OCI-LY3 (cell line): ENCODE results near the gene PEMT.

ENCODE experiments used
- H2AFZ ChIP-seq: fragments of 200-600, 300-600 bp; shearing (Covaris generic); 2 replicates; pipeline ENCODE4 v1.6.0; 2014; ENCODE audit warnings: antibody characterized with exemption, low read depth, low read length
- H3K27ac ChIP-seq: fragments of 200-600, 300-600 bp; sonication (generic); 2 replicates; pipeline ENCODE4 v1.5.1; 2014; ENCODE audit warnings: mild to moderate bottlenecking, low read length, moderate library complexity, mixed read lengths
- H3K27me3 ChIP-seq: fragments of 200-600, 300-600 bp; sonication (generic); 2 replicates; pipeline ENCODE4 v1.6.1; 2014; ENCODE audit warnings: low read depth, low read length, mixed read lengths
- H3K36me3 ChIP-seq: fragments of 200-600, 300-600 bp; sonication (generic); replicated peaks from 2 replicates; pipeline ENCODE3; 2014; ENCODE audit warnings: low read depth, low read length, mixed read lengths
- H3K4me1 ChIP-seq: fragments of 300-600, 200-600 bp; sonication (generic); 2 replicates; pipeline ENCODE4 v1.6.1; 2014; ENCODE audit warnings: low read length, mixed read lengths
- H3K4me2 ChIP-seq: fragments of 200-600, 300-600 bp; sonication (generic); 2 replicates; pipeline ENCODE4 v1.6.1; 2014; ENCODE audit warnings: low read length, mixed read lengths
- H3K4me3 ChIP-seq: fragments of 300-600, 200-600 bp; sonication (generic); 2 replicates; pipeline ENCODE4 v1.5.1; 2014; ENCODE audit warnings: antibody characterized with exemption, mild to moderate bottlenecking, low read length, moderate library complexity
- H3K79me2 ChIP-seq: fragments of 300-600, 200-600 bp; shearing (Covaris generic); 2 replicates; pipeline ENCODE4 v1.6.1; 2014; ENCODE audit warnings: mild to moderate bottlenecking, low read length, mixed read lengths
- H3K9ac ChIP-seq: fragments of 300-600, 200-600 bp; shearing (Covaris generic); 2 replicates; pipeline ENCODE4 v1.6.0; 2014; ENCODE audit warnings: mild to moderate bottlenecking, low read length, moderate library complexity
- H3K9me3 ChIP-seq: fragments of 200-600, 300-600 bp; shearing (Covaris generic); 2 replicates; pipeline ENCODE4 v1.6.1; 2014; ENCODE audit warnings: low read length, mixed read lengths; ENCODE audit not compliant: insufficient read depth
- H4K20me1 ChIP-seq: fragments of 200-600, 300-600 bp; sonication (generic); 2 replicates; pipeline ENCODE4 v1.6.1; 2016; ENCODE audit warnings: low read length, mixed read lengths; ENCODE audit not compliant: insufficient read depth
- EZH2phosphoT487 ChIP-seq: fragments of 200-600 bp; shearing (Covaris generic); IDR thresholded peaks from 2 replicates; pipeline ENCODE4 v1.6.1; 2018; ENCODE audit warnings: antibody characterized with exemption, mixed run types, low read depth
- TF ChIP-seq, protein P1 (sequence below): fragments of 200-600, 300-600 bp; sonication (generic); IDR thresholded peaks from 2 replicates; pipeline ENCODE4 v1.5.1; 2014; ENCODE audit warnings: antibody characterized with exemption, low read length, low read depth

The PEMT gene

DNA sequence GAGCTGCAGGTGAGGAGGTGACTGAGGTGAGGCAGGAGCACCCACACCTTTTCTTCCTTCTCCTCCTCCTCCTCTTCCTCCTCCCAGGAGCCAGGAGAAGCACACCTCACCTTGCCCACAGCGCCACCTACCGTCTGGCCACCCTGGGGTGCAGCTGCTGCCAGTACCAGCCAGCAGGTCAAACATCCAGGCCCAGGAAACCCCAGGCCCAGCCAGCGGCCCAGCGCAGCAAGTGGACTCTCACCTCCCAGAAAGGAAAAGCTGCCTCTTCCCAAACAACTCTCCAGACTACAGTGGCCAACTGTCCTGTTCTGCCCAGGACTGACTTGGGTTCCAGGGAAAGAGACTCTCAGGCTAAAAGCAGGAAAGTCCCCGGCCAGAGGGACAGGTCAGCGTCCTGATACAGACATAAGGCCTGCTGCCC, 22.7 kb downstream of the PEMT start:
- H3K27ac ChIP-seq = no peak overlapping the region
- no peak overlapping the region for H2AFZ ChIP-seq
- H4K20me1 ChIP-seq = no peaks in the 10 kb centered on the region
- no peak overlapping the region for H3K9ac ChIP-seq
- no peaks in the 10 kb centered on the region for H3K4me1 ChIP-seq
- H3K79me2 ChIP-seq = no peaks in the 10 kb centered on the region
- TF ChIP-seq EZH2phosphoT487 = no peak
- TF ChIP-seq, protein P1, sequence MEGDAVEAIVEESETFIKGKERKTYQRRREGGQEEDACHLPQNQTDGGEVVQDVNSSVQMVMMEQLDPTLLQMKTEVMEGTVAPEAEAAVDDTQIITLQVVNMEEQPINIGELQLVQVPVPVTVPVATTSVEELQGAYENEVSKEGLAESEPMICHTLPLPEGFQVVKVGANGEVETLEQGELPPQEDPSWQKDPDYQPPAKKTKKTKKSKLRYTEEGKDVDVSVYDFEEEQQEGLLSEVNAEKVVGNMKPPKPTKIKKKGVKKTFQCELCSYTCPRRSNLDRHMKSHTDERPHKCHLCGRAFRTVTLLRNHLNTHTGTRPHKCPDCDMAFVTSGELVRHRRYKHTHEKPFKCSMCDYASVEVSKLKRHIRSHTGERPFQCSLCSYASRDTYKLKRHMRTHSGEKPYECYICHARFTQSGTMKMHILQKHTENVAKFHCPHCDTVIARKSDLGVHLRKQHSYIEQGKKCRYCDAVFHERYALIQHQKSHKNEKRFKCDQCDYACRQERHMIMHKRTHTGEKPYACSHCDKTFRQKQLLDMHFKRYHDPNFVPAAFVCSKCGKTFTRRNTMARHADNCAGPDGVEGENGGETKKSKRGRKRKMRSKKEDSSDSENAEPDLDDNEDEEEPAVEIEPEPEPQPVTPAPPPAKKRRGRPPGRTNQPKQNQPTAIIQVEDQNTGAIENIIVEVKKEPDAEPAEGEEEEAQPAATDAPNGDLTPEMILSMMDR = peak; percentile 41
- H3K9me3 ChIP-seq = no peaks in the 10 kb centered on the region
- H3K36me3 ChIP-seq = no peaks in the 10 kb centered on the region
- no peaks in the 10 kb centered on the region for H3K27me3 ChIP-seq
- no peak overlapping the region for H3K4me2 ChIP-seq
- no peak overlapping the region for H3K4me3 ChIP-seq

- no peak overlapping the region for H3K9ac ChIP-seq
- H3K4me3 ChIP-seq = no peak overlapping the region
- no peak overlapping the region for H2AFZ ChIP-seq
- no peak overlapping the region for H3K27ac ChIP-seq
- H3K4me2 ChIP-seq = no peak overlapping the region
- H4K20me1 ChIP-seq = no peaks in the 10 kb centered on the region
- H3K36me3 ChIP-seq = no peaks in the 10 kb centered on the region
- no peaks in the 10 kb centered on the region for H3K79me2 ChIP-seq
- no peaks in the 10 kb centered on the region for H3K4me1 ChIP-seq
- no peaks in the 10 kb centered on the region for H3K27me3 ChIP-seq
- no peaks in the 10 kb centered on the region for H3K9me3 ChIP-seq
- TF ChIP-seq, protein P1 = no peak
- no peak for TF ChIP-seq EZH2phosphoT487
Measured at GRCh38 chr17:17567631-17568030, 23.9 kb downstream of the PEMT start.

GRCh38 chr17:17566896-17567513, 24.5 kb downstream of the PEMT start:
- no peak for TF ChIP-seq EZH2phosphoT487
- TF ChIP-seq, protein P1 = no peak
- Histone ChIP-seq H3K9ac (no peak overlapping the region), H3K4me1 (no peaks in the 10 kb centered on the region), H2AFZ (no peak overlapping the region), H3K36me3 (no peaks in the 10 kb centered on the region), H4K20me1 (no peaks in the 10 kb centered on the region), H3K9me3 (no peaks in the 10 kb centered on the region), H3K4me2 (no peak overlapping the region), H3K4me3 (no peak overlapping the region), H3K27ac (no peak overlapping the region), H3K79me2 (no peaks in the 10 kb centered on the region), H3K27me3 (no peaks in the 10 kb centered on the region)

GRCh38 chr17:17565471-17566339, 25.8 kb downstream of the PEMT start:
- Histone ChIP-seq H4K20me1 (no peaks in the 10 kb centered on the region), H3K9me3 (no peaks in the 10 kb centered on the region), H3K79me2 (no peaks in the 10 kb centered on the region), H3K4me1 (no peaks in the 10 kb centered on the region), H3K4me2 (no peak overlapping the region), H3K9ac (no peak overlapping the region), H3K4me3 (no peak overlapping the region), H3K27me3 (no peaks in the 10 kb centered on the region), H2AFZ (no peak overlapping the region), H3K27ac (no peak overlapping the region), H3K36me3 (no peaks in the 10 kb centered on the region)
- no peak for TF ChIP-seq EZH2phosphoT487
- TF ChIP-seq, protein P1 = no peak
